ENCODE measurements around the gene CCR2. TPM values are rescaled to one million over a fixed set of nuclear protein-coding genes. Genes with fewer than 3 reads are reported as not detected.
"Not testable (repeated sequence)": the region's sequence is repeated elsewhere in the genome, so short reads cannot be mapped to it uniquely, and the experiment has no call there.

CCR2 gene
- total RNA-seq, 2 donors from 2014 or later = 1.7 to 2.5 TPM

GRCh38 chr3:46372492-46373359 lies 18.8 kb downstream of the CCR2 start:
- intact Hi-C loops (cut with DNase I) = loop anchor here in 1 of 2 donors (5.0 kb wide), 1 partner anchor 1155 kb away; no protein-coding TSS in a partner anchor
- no peak for DNase-seq (ENCODE audit: low spot score)

GRCh38 chr3:46374755-46375154 lies 20.8 kb downstream of the CCR2 start:
- intact Hi-C loops (cut with DNase I) = loop anchor here in 1 of 2 donors (5.0 kb wide), 1 partner anchor 1157 kb away; no protein-coding TSS in a partner anchor
- DNase-seq (ENCODE audit: low spot score) = no peak

DNA sequence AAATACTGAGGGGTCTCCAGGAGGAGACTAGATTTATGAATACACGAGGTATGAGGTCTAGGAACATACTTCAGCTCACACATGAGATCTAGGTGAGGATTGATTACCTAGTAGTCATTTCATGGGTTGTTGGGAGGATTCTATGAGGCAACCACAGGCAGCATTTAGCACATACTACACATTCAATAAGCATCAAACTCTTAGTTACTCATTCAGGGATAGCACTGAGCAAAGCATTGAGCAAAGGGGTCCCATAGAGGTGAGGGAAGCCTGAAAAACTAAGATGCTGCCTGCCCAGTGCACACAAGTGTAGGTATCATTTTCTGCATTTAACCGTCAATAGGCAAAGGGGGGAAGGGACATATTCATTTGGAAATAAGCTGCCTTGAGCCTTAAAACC lies 21.3 kb downstream of the CCR2 start:
- intact Hi-C loops (cut with DNase I) = no loop called here
- DNase-seq (ENCODE audit: low spot score) = no peak

DNA sequence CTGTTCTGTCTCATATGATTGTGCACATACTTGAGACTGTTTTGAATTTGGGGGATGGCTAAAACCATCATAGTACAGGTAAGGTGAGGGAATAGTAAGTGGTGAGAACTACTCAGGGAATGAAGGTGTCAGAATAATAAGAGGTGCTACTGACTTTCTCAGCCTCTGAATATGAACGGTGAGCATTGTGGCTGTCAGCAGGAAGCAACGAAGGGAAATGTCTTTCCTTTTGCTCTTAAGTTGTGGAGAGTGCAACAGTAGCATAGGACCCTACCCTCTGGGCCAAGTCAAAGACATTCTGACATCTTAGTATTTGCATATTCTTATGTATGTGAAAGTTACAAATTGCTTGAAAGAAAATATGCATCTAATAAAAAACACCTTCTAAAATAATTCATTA lies 21.9 kb downstream of the CCR2 start:
- intact Hi-C loops (cut with DNase I) = no loop called here
- no peak for DNase-seq (ENCODE audit: low spot score)

DNA sequence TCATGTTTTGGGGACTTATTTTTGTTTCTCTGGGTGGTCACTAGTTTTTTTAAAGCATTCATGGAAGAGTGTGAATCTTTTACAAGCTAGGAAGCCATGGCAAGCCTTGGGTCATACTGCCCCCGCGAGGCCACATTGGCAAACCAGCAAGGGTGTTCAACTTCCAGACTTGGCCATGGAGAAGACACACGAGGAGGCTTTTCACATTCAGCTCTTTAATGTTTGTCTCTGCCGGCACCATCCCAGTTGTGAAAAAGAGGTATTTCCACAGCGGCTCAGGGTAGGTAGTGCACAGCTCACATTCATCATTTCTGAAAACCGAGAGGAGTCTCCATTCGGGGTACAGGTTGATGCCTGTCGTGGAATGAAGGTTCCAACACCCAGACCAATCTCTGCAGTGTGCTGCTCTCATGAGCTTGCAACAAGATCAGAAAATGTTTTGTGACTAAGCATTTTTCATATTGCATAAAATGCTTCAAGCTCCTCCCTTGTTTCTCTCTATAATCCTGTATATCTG lies 24.6 kb downstream of the CCR2 start:
- intact Hi-C loops (cut with DNase I) = no loop called here
- peak; percentile 91 for DNase-seq (ENCODE audit: low spot score)

DNA sequence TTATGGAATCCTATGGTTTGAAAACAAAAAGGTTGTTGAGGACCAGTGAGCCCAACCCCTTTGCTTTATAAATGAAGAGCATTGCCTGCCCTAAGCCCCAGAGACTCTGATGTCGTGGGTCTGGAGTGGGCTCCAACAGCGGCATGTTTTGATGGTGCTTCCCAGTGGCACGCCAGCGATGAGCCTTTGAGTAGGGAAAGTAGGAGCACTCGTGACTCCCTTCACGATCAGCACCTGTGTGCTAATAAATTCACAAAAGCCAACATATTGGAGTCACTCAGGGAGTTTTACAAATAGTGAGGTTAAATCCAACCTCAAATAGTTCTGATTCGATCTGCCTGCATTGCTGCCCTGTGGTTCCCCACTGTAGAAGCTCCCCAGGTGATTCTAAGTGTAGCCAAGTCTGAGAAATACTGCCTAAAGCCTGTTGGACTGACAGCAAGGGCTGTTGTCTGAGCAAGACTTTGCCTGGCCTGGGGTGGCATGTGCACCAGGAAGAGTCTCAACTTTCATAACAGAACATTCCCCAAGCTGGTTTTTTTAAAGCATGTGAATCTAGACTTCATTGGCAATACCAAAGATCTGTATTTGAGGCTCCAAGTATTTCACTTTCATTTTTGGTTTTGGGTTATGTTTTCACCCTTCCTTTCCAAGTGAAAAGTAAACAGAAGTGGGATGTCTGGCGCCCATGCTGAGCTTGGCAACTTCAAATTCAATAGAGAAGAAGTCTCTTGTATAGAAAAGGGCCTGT lies 26.7 kb downstream of the CCR2 start:
- DNase-seq (ENCODE audit: low spot score) = no peak
- intact Hi-C loops (cut with DNase I) = no loop called here

- no peak for DNase-seq (ENCODE audit: low spot score)
- intact Hi-C loops (cut with DNase I) = no loop called here
Measured at GRCh38 chr3:46381625-46382024, 27.7 kb downstream of the CCR2 start.

DNA sequence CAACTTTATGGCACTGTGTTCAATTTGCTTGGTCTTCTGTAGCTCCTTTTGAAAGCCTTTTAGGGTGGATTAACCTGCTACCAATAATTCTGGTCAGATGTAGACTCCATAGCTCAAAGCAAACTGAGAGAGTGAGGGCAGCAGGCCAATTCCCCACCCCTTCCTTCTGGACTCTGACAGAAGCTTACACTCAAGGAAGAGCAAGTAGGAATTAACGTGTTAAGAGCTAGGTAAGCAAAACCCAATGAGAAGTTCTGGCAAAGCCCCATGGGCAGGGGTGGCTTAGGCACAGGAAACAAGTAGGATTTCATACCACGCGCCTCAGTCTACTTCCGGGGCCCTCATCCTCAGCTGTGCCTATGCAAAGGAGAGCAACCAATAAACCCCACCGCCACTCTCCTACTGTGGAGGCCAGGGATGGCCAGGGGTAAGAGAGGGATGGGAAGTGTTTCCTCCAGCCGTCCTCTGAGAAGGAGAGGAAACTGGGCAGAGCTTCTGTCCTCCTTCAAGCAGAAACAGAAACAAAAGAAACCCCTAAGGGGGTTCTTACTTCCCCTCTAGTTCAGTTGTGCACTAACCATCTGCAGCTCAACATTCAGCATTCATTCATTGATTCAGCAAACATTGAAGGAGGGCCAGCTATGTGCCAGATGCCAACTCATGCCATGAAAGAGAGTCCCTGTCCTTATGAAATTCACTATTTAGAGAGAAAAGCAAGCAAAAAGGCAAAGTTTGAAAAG lies 29.5 kb downstream of the CCR2 start:
- intact Hi-C loops (cut with DNase I) = no loop called here
- no peak for DNase-seq (ENCODE audit: low spot score)

GRCh38 chr3:46383951-46384330 lies 30.0 kb downstream of the CCR2 start:
- intact Hi-C loops (cut with DNase I) = no loop called here
- no peak for DNase-seq (ENCODE audit: low spot score)

GRCh38 chr3:46386205-46386604 lies 32.3 kb downstream of the CCR2 start:
- no peak for DNase-seq (ENCODE audit: low spot score)
- intact Hi-C loops (cut with DNase I) = no loop called here

- intact Hi-C loops (cut with DNase I); DNase-seq (ENCODE audit: low spot score): not testable (repeated sequence)
Measured at GRCh38 chr3:46388847-46389246, 34.9 kb downstream of the CCR2 start.

DNA sequence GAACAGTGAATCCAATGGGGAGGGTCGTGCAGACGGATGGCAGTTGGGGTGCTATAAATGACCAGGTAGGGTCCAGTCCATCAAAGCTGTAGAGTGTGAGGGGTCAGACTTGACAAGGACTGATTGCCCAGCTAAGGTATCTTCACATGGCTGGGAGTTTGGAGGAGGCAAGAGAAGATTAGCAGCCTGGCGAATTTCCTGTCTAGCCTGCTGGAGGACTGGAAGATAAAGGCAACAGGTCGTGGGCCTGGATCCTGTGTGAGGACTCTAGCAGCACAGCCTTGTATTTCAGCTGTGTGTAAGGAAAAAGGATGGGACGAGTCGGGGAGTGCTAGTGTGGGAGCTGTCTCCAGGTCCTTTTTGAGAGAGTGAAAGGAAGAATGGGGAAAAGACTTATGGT lies 35.4 kb downstream of the CCR2 start:
- intact Hi-C loops (cut with DNase I) = no loop called here
- no peak for DNase-seq (ENCODE audit: low spot score)

DNA sequence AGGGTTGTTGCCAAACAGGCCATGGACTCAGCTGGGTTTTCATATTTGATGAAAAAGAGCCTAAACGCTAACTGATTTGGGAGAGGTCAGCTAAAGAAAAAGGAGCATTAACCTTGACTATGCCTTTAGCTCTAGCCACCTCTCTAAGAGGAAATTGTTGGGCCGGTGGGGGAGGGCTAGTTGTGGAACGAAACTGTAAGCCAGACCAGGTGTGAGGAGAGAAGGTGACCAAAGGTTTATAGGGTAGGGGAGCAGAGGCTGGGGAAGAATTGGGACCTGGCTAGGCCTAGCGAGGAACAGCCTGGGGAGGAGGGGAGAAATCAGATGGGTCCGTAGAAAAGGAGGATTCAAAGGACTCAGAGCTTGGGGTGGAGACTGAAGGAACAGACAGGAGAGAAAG lies 37.6 kb downstream of the CCR2 start:
- DNase-seq (ENCODE audit: low spot score); intact Hi-C loops (cut with DNase I): not testable (repeated sequence)

DNA sequence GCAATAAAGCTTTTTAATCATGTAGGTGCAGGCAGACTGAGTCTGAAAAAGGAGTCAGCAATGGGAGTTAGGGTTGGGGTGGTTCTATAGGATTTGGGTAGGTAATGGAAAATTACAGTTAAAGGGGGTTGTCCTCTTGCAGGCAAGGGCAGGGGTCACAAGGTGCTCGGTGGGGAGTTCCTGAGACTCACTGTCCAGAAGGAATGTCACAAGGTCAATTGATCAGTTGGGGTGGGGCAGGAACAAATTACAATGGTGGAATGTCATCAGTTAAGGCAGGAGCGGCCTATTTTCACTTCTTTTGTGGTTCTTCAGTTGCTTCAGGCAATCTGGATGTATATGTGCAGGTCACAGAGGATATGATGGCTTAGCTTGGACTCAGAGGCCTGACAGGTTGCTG lies 39.1 kb downstream of the CCR2 start:
- intact Hi-C loops (cut with DNase I) = no loop called here
- no peak for DNase-seq (ENCODE audit: low spot score)

- DNase-seq (ENCODE audit: low spot score) = no peak
- intact Hi-C loops (cut with DNase I) = no loop called here
Measured at GRCh38 chr3:46393554-46394434, 39.9 kb downstream of the CCR2 start.

- no peak for DNase-seq (ENCODE audit: low spot score)
- intact Hi-C loops (cut with DNase I) = no loop called here
Measured at GRCh38 chr3:46395210-46395661, 41.3 kb downstream of the CCR2 start.

DNA sequence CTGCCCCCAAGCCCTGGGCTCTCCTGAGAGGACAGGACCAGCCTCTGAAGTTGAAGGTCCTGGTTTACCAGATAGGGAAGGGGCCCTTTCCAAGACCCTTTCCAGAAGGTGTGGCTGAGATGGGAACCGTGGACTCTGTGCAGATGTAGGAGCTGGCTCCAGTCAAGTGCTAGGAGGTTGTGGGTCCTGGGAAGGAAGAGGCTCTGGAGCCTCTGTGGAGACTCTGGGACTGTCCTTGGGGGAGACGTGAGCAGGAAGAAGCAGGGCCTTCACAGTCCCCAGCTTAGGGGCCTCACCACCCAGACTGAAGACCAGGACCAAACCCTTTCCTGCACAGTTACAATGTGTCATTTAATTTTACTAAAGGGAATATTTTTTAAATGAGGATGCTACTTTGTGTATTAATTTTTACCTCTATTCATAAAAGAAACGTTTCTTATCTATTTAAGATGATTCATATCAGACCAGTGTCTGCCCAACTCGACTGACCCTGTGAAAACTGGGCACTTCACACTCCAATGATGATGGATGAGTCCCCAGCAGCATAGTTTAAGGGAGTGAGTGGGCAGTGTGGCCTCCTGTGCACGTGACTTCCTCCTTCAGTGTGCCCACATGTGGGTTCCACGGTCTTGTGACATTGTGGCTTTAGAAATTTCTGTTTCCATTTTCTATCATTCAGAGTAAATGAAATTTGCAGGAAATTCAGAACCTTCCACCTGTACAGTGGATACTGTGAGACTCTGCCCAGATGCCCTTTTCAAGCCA lies 42.0 kb downstream of the CCR2 start:
- DNase-seq (ENCODE audit: low spot score) = no peak
- intact Hi-C loops (cut with DNase I) = no loop called here

DNA sequence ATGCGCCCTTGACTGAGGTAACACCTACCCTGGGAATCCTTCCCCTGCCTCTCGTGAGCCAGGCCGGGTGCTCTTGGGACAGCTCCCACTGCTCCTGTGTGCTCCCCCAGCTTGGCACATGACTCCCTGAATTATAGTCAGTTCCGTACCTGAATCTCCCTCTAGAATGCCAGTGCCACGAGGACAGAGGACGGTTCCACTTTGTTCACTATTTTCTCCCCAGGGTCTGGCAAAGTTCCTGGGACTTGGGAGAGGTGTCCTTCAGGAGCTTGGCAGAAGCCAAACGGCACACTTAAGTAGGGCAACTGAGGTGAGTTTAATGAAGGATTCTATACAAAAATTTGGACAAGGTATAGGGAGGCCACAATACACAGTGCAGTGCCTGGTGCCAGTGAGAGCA lies 43.2 kb downstream of the CCR2 start:
- DNase-seq (ENCODE audit: low spot score) = no peak
- intact Hi-C loops (cut with DNase I) = no loop called here
